H1 (cell line): Measurements from ENCODE around the gene C1GALT1C1. TPM values are rescaled to one million over a fixed set of nuclear protein-coding genes. Genes with fewer than 3 reads are reported as not detected.

Experiments
- BCL11A ChIP-seq, 2 experiments: IDR thresholded peaks; one replicate each; pipeline ENCODE4 v1.6.1; 2011; ENCODE audit warnings: low read depth in 2 of 2, low read length in 2 of 2, mild to moderate bottlenecking in 2 of 2
- RAD21 ChIP-seq, 2 experiments: IDR thresholded peaks in 1 of 2; conservative IDR thresholded peaks in 1 of 2; 2 replicates each; pipeline ENCODE4 v1.6.1; 2011; ENCODE audit warnings: low read depth in 2 of 2, low read length in 2 of 2, improper control_type of control experiment in 1 of 2, inconsistent platforms in 1 of 2, mild to moderate bottlenecking in 1 of 2, moderate library complexity in 1 of 2
- ZNF274 ChIP-seq: IDR thresholded peaks from 2 replicates; pipeline ENCODE4 v1.7.0; 2012; ENCODE audit warnings: low read length, borderline replicate concordance; ENCODE audit errors: extremely low read depth
- polyA plus RNA-seq, 7 experiments: library from polyadenylated mRNA; depleted of rRNA in 3 of 7; stranded (reverse) in 5 of 7; unstranded in 2 of 7; fragments of >200 nt in 5 of 7; fragments of 200-250 nt in 2 of 7; gene quantifications; 1 replicate in 5 of 7; 2 replicates in 1 of 7; 4 replicates in 1 of 7; pipeline versions ENCODE4 v1.2.1 to v1.2.3, GENCODE V29; 2011 to 2013; ENCODE audit warnings: missing spikeins in 2 of 7, mixed read lengths in 2 of 7
- total RNA-seq: library from RNA; stranded (reverse); fragmentation: NEBNext Ultra II Directional; extraction: Animal tissue kit (Norgen Biotek cat#: 25700); gene quantifications from 2 replicates; pipeline ENCODE4 v1.2.1, GENCODE V29; 2021

The C1GALT1C1 gene
- total and polyA plus RNA-seq, 2 of the 8 experiments (the other 6 are each of a cell fraction or from before 2014, with no cell fraction given): 12.5 to 13.9 TPM

DNA sequence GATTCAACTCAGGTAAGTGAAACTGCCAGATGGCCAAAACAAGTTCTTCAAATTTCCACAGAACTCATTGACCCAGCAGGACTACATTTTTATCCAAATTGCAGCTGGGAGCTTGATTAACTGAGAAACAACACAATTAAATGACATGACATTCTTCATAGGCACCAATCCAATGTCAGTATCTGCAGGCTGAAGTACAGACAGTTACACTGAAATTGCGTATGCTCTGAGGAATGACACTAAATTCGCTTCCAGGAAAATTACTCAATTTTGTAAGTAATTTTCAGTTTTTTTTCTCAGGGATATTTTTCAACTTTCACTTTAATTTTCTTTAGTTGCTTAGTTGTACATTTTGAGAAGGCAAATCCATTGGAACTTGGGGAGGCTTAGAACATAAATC, 4.5 kb downstream of the C1GALT1C1 start (continued):
- TF ChIP-seq BCL11A (IDR thresholded peaks at IDR 0.05; ENCODE audit: low read depth in 2 of 2, low read length in 2 of 2): no peak
- TF ChIP-seq ZNF274: no peak
- TF ChIP-seq RAD21 (IDR thresholded peaks at IDR 0.05 in 1 of 2, conservative IDR thresholded peaks at IDR 0.05 in 1 of 2; ENCODE audit: low read depth in 2 of 2, low read length in 2 of 2): no peak
